DMS53 treated with DMSO at 0.1 percent for 48 hours (cell line): Measurements from ENCODE around the gene OPRD1.
"Not testable (repeated sequence)": the region's sequence is repeated elsewhere in the genome, so short reads cannot be mapped to it uniquely, and the experiment has no call there.

Experiments
- DNase-seq: peaks from one replicate; lab custom pipeline; 2025; ENCODE audit not compliant: unreplicated experiment; lab: John Stamatoyannopoulos, UW

Gene OPRD1

GRCh38 chr1:28800324-28800723, 11.6 kb upstream of the OPRD1 start:
- DNase-seq = no peak

- no peak for DNase-seq
Measured at GRCh38 chr1:28801461-28801860, 10.5 kb upstream of the OPRD1 start.

- no peak for DNase-seq
Measured at GRCh38 chr1:28803051-28803450, 8.9 kb upstream of the OPRD1 start.

- DNase-seq = no peak
Measured at GRCh38 chr1:28803662-28804061, 8.3 kb upstream of the OPRD1 start.

GRCh38 chr1:28804071-28804470, 7.9 kb upstream of the OPRD1 start:
- DNase-seq = no peak

- no peak for DNase-seq
Measured at GRCh38 chr1:28807046-28807445, 4.9 kb upstream of the OPRD1 start.

- no peak for DNase-seq
Measured at GRCh38 chr1:28807986-28808385, 4.0 kb upstream of the OPRD1 start.

- DNase-seq = no peak
Measured at GRCh38 chr1:28811369-28811765, 603 bp upstream of the OPRD1 start.

- peak; percentile 90 for DNase-seq
Measured at GRCh38 chr1:28812669-28813468, 899 bp downstream of the OPRD1 start.

- no peak for DNase-seq
Measured at GRCh38 chr1:28813931-28814465, 2.0 kb downstream of the OPRD1 start.

GRCh38 chr1:28815533-28816185, 3.7 kb downstream of the OPRD1 start:
- DNase-seq = no peak

GRCh38 chr1:28817133-28817532, 5.2 kb downstream of the OPRD1 start:
- no peak for DNase-seq

GRCh38 chr1:28819020-28819419, 7.0 kb downstream of the OPRD1 start:
- DNase-seq = no peak

- DNase-seq = no peak
Measured at GRCh38 chr1:28822799-28823198, 10.8 kb downstream of the OPRD1 start.

- not testable (repeated sequence) for DNase-seq
Measured at GRCh38 chr1:28824061-28824460, 12.1 kb downstream of the OPRD1 start.

GRCh38 chr1:28828227-28828858, 16.4 kb downstream of the OPRD1 start:
- not testable (repeated sequence) for DNase-seq

GRCh38 chr1:28830814-28831213, 18.8 kb downstream of the OPRD1 start:
- DNase-seq = no peak

- no peak for DNase-seq
Measured at GRCh38 chr1:28832966-28833365, 21.0 kb downstream of the OPRD1 start.

GRCh38 chr1:28833381-28833780, 21.4 kb downstream of the OPRD1 start:
- DNase-seq = no peak

- no peak for DNase-seq
Measured at GRCh38 chr1:28835237-28835650, 23.3 kb downstream of the OPRD1 start.

- DNase-seq = no peak
Measured at GRCh38 chr1:28836421-28836956, 24.5 kb downstream of the OPRD1 start.
